Measurements from ENCODE around the gene HES7. TPM values are rescaled to one million over a fixed set of nuclear protein-coding genes. Genes with fewer than 3 reads are reported as not detected.

Gene HES7
- total and polyA plus RNA-seq, 3 experiments from 2014 or later, result 1.6 to 1.8 TPM; not detected in 1

GRCh38 chr17:8154608-8155155 lies 30.8 kb upstream of the HES7 start:
- no peak for DNase-seq
- Histone ChIP-seq H3K27me3 (ENCODE audit: insufficient read depth, low read length, poor library complexity, severe bottlenecking) (no peaks in the 10 kb centered on the region), H3K9me3 (ENCODE audit: low read length) (no peaks in the 10 kb centered on the region), H3K4me3 (ENCODE audit: low read length) (peak overlapping the region; percentile 100), H3K36me3 (ENCODE audit: insufficient read depth, low read length) (peaks cover 19% of the 10 kb centered on the region), H3K27ac (ENCODE audit: low read depth, low read length) (peak overlapping the region; percentile 100), H3K4me1 (ENCODE audit: insufficient read depth, low read length) (peaks cover 75% of the 10 kb centered on the region)
- Mint-ChIP-seq H3K4me1 (peaks cover 27 to 73% (median 42%) of the 10 kb centered on the region in 3 donors), H3K36me3 (peaks cover 8 to 56% (median 8%) of the 10 kb centered on the region in 3 donors), H3K27me3 (peaks cover 0 to 20% of the 10 kb centered on the region in 2 donors), H3K27ac (no peak overlapping the region), H3K9me3 (peaks cover 0 to 4% (median 0%) of the 10 kb centered on the region in 5 donors), H3K4me3 (no peak overlapping the region)
- ChIA-PET POLR2A (interaction anchor here (0.6 to 5.6 kb wide), 7 partner anchors 9 to 471 kb away, joined by 3 to 40 read pairs (median 10); partner anchors contain the start of genes BORCS6, CTC1 and SLC25A35), CTCF (interaction anchor here (1.3 to 11.7 kb wide), 4 partner anchors 17 to 141 kb away, joined by 3 to 108 read pairs (median 36); partner anchors contain the start of genes ALOXE3 and SLC25A35)

DNA sequence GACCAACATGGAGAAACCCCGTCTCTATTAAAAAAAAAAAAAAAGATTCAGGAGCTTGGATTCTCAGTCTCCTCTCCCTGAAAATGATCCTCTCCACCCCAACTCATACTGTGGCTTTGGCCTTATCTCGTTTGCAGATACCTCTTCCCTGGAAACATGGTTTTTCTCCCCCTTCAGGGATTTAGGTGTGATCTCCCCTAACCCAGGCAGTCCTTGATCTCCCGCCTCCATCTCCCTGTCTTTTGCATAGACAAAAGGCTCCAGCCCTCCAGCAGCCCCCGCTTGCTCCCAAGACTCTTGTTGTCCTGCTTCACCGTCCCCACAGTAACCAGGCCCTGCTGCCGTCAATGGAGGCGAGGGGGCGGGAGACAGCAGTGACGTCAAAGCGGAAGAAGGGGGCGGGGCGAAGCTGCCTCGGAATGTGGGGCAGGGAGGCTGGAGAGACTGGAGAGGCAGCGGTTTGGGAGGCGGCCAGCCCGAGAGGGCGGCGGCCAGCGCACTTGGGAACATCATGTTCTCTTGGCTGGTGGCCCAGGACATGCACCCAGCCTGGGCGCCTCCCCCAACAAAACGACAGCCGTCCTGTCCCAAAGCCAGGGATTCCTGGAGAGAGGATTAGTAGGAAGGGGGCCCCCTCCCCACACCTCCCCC lies 30.2 kb upstream of the HES7 start:
- Histone ChIP-seq H3K27me3 (ENCODE audit: insufficient read depth, low read length, poor library complexity, severe bottlenecking) (no peaks in the 10 kb centered on the region), H3K36me3 (ENCODE audit: insufficient read depth, low read length) (peaks cover 21% of the 10 kb centered on the region), H3K27ac (ENCODE audit: low read depth, low read length) (peak overlapping the region; percentile 100), H3K9me3 (ENCODE audit: low read length) (no peaks in the 10 kb centered on the region), H3K4me3 (ENCODE audit: low read length) (peak overlapping the region; percentile 100), H3K4me1 (ENCODE audit: insufficient read depth, low read length) (peaks cover 70% of the 10 kb centered on the region)
- Mint-ChIP-seq H3K4me1 (peaks cover 27 to 71% (median 40%) of the 10 kb centered on the region in 3 donors), H3K4me3 (no peak overlapping the region), H3K27me3 (peaks cover 0 to 20% of the 10 kb centered on the region in 2 donors), H3K27ac (no peak overlapping the region), H3K9me3 (peaks cover 0 to 4% (median 0%) of the 10 kb centered on the region in 5 donors), H3K36me3 (peaks cover 8 to 56% (median 11%) of the 10 kb centered on the region in 3 donors)
- POLR2A ChIA-PET, result interaction anchor here (1.1 to 5.6 kb wide), 4 partner anchors 10 to 94 kb away, joined by 3 to 37 read pairs (median 18); partner anchors contain the start of gene CTC1
- CTCF ChIA-PET, result interaction anchor here (1.3 to 11.7 kb wide), 4 partner anchors 16 to 141 kb away, joined by 3 to 108 read pairs (median 38); partner anchors contain the start of genes ALOXE3 and SLC25A35
- peak; percentile 90 to 95 (median 94) for DNase-seq

- peaks cover 0 to 20% of the 10 kb centered on the region in 2 donors for H3K27me3 Mint-ChIP-seq
- peaks cover 22 to 67% (median 35%) of the 10 kb centered on the region in 3 donors for H3K4me1 Mint-ChIP-seq
- peak overlapping the region in 3 of 7 donors; percentile 44 to 98 (median 97) for H3K4me3 Mint-ChIP-seq
- H3K4me3 ChIP-seq (ENCODE audit: low read length), result peak overlapping the region; percentile 100
- H3K27me3 ChIP-seq (ENCODE audit: insufficient read depth, low read length, poor library complexity, severe bottlenecking), result no peaks in the 10 kb centered on the region
- ChIA-PET POLR2A (interaction anchor here (0.6 to 5.6 kb wide), 5 partner anchors 11 to 94 kb away, joined by 3 to 37 read pairs (median 5); partner anchors contain the start of gene CTC1), CTCF (interaction anchor here (5.3 to 11.7 kb wide), 3 partner anchors 16 to 34 kb away, joined by 23 to 108 read pairs (median 52); partner anchors contain the start of gene ALOXE3)
- H3K36me3 ChIP-seq (ENCODE audit: insufficient read depth, low read length), result peaks cover 26% of the 10 kb centered on the region
- H3K36me3 Mint-ChIP-seq, result peaks cover 5 to 56% (median 7%) of the 10 kb centered on the region in 3 donors
- peak in 2 of 5 donors; percentile 46 to 66 for DNase-seq
- H3K9me3 ChIP-seq (ENCODE audit: low read length), result no peaks in the 10 kb centered on the region
- H3K27ac Mint-ChIP-seq, result peak overlapping the region in 1 of 8 donors; percentile 99
- H3K27ac ChIP-seq (ENCODE audit: low read depth, low read length), result peak overlapping the region; percentile 100
- peaks cover 0 to 4% (median 0%) of the 10 kb centered on the region in 5 donors for H3K9me3 Mint-ChIP-seq
- H3K4me1 ChIP-seq (ENCODE audit: insufficient read depth, low read length), result peaks cover 66% of the 10 kb centered on the region
These were observed 29.6 kb upstream of the HES7 start for GRCh38 chr17:8153525-8153956.

DNA sequence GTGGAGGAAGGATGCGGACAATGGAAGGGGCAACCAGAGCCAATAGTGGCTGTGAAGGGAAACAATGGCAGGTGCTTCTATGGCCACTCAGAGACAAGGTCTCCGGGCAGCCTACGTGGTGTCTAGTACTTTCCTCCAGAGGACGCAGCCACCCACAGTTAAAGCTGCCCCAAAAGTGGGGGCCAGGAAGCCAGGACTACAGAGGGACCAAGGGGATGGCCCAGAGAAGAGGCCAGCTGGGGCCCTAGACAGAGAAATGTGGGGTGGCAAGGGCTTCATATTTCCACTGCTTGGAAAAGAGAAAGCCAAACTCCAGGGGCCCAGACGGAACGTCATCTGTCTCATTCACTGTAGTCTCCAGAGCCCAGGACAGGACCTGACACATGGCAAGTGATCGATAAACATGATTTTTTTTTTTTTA lies 29.1 kb upstream of the HES7 start:
- Histone ChIP-seq H3K4me3 (ENCODE audit: low read length) (peak overlapping the region; percentile 60), H3K27me3 (ENCODE audit: insufficient read depth, low read length, poor library complexity, severe bottlenecking) (no peaks in the 10 kb centered on the region), H3K27ac (ENCODE audit: low read depth, low read length) (peak overlapping the region; percentile 100), H3K4me1 (ENCODE audit: insufficient read depth, low read length) (peaks cover 61% of the 10 kb centered on the region), H3K9me3 (ENCODE audit: low read length) (no peaks in the 10 kb centered on the region), H3K36me3 (ENCODE audit: insufficient read depth, low read length) (peaks cover 28% of the 10 kb centered on the region)
- Mint-ChIP-seq H3K9me3 (peaks cover 0 to 4% (median 0%) of the 10 kb centered on the region in 5 donors), H3K27ac (peak overlapping the region in 1 of 8 donors; percentile 99), H3K4me1 (peaks cover 19 to 65% (median 33%) of the 10 kb centered on the region in 3 donors), H3K4me3 (peak overlapping the region in 2 of 7 donors; percentile 97 to 98), H3K27me3 (peaks cover 0 to 20% of the 10 kb centered on the region in 2 donors), H3K36me3 (peaks cover 6 to 58% (median 7%) of the 10 kb centered on the region in 3 donors)
- ChIA-PET POLR2A (interaction anchor here (0.6 to 5.6 kb wide), 4 partner anchors 11 to 69 kb away, joined by 3 to 37 read pairs (median 18); no protein-coding TSS in a partner anchor), CTCF (interaction anchor here (1.1 to 11.7 kb wide), 3 partner anchors 15 to 79 kb away, joined by 3 to 108 read pairs (median 23); partner anchors contain the start of gene ALOXE3)
- DNase-seq, result peak in 2 of 5 donors; percentile 25 to 51

DNA sequence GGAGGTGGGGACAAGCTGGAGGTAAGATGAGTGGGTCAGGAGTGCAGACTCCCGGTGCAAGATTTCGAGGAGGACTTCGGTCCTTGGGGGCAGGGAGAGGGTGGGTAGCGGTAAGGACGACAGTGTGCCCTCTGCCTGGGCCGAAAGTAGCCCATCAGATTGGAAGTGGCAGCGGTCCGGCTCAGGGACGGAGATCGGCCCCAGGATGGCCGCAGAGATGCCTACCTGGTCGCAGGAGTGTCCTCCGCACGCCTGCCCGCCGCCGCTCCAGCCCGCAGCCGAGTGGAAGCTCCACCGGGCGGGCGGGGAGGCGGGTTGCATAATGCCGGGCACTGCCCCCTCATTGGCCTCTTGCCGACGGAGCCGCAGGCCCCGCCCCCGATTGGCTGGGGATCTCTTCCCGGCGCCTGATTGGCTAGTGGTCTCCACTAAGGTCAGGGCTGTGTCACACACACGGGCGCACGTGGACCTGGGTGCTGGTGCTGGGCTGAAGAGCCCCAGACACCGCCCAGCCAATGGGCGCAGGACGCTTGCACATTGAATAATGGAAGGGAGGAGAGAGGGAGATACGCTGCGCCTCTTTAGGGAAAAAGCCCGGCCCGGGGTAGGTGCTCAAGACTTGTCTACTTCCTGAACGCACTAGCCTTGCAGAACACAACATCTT lies 28.3 kb upstream of the HES7 start, which contains the start of gene PER1:
PER1 (minus strand) TSS at position 293 of the 664 bp plus-strand sequence. CDS start 1,698 bp downstream, outside the sequence.
- Mint-ChIP-seq H3K27ac (peak within 1 kb of the TSS in 2 of 8 donors; percentile 91 to 99), H3K9me3 (peaks cover 0 to 4% (median 0%) of the 10 kb centered on the region in 5 donors), H3K4me1 (peaks cover 19 to 65% (median 33%) of the 10 kb centered on the region in 3 donors), H3K36me3 (peaks cover 6 to 65% (median 11%) of the 10 kb centered on the region in 3 donors), H3K27me3 (peaks cover 0 to 20% of the 10 kb centered on the region in 2 donors), H3K4me3 (peak within 1 kb of the TSS in 3 of 7 donors; percentile 93 to 98 (median 97))
- Histone ChIP-seq H3K9me3 (ENCODE audit: low read length) (no peaks in the 10 kb centered on the region), H3K27ac (ENCODE audit: low read depth, low read length) (peak within 1 kb of the TSS; percentile 100), H3K4me1 (ENCODE audit: insufficient read depth, low read length) (peaks cover 60% of the 10 kb centered on the region), H3K36me3 (ENCODE audit: insufficient read depth, low read length) (peaks cover 35% of the 10 kb centered on the region), H3K4me3 (ENCODE audit: low read length) (peak within 1 kb of the TSS; percentile 60), H3K27me3 (ENCODE audit: insufficient read depth, low read length, poor library complexity, severe bottlenecking) (no peaks in the 10 kb centered on the region)
- ChIA-PET CTCF (interaction anchor here (1.0 to 11.7 kb wide), 4 partner anchors 14 to 79 kb away, joined by 3 to 108 read pairs (median 13); partner anchors contain the start of gene ALOXE3), POLR2A (interaction anchor here (0.9 to 2.5 kb wide), 7 partner anchors 9 to 33 kb away, joined by 3 to 10 read pairs (median 6); no protein-coding TSS in a partner anchor)
- peak; percentile 77 to 89 (median 78) for DNase-seq

GRCh38 chr17:8151641-8152111 lies 27.8 kb upstream of the HES7 start:
- Mint-ChIP-seq H3K4me1 (peaks cover 19 to 68% (median 33%) of the 10 kb centered on the region in 3 donors), H3K27me3 (peaks cover 0 to 20% of the 10 kb centered on the region in 2 donors), H3K4me3 (peak overlapping the region in 3 of 7 donors; percentile 93 to 98 (median 97)), H3K36me3 (peaks cover 6 to 68% (median 14%) of the 10 kb centered on the region in 3 donors), H3K27ac (peak overlapping the region in 2 of 8 donors; percentile 91 to 99), H3K9me3 (peaks cover 0 to 4% (median 0%) of the 10 kb centered on the region in 5 donors)
- ChIA-PET POLR2A (interaction anchor here (0.9 to 2.5 kb wide), 11 partner anchors 9 to 97 kb away, joined by 3 to 10 read pairs (median 5); partner anchors contain the start of gene CTC1), CTCF (interaction anchor here (1.0 to 11.7 kb wide), 6 partner anchors 14 to 78 kb away, joined by 3 to 108 read pairs (median 5); partner anchors contain the start of gene ALOXE3)
- peak in 2 of 5 donors; percentile 66 to 69 for DNase-seq
- peak overlapping the region; percentile 60 for H3K4me3 ChIP-seq (ENCODE audit: low read length)
- H3K36me3 ChIP-seq (ENCODE audit: insufficient read depth, low read length), result peaks cover 40% of the 10 kb centered on the region
- no peaks in the 10 kb centered on the region for H3K27me3 ChIP-seq (ENCODE audit: insufficient read depth, low read length, poor library complexity, severe bottlenecking)
- H3K27ac ChIP-seq (ENCODE audit: low read depth, low read length), result peak overlapping the region; percentile 100
- no peaks in the 10 kb centered on the region for H3K9me3 ChIP-seq (ENCODE audit: low read length)
- H3K4me1 ChIP-seq (ENCODE audit: insufficient read depth, low read length), result peaks cover 55% of the 10 kb centered on the region
